Gastrocnemius medialis (tissue), 4 donors: ENCODE results near the gene COG1.

Experiments
- POLR2A ChIP-seq, 2 donors: fragments of 450-650 bp; IDR thresholded peaks; one replicate each; pipeline ENCODE4 v1.6.1; 2017; ENCODE audit warnings: antibody characterized with exemption in 2 of 2, mild to moderate bottlenecking in 2 of 2, moderate library complexity in 2 of 2
- TF ChIP-seq, protein P1 (sequence below), 5 experiments: fragments of 450-650 bp in 3 of 5; fragments of 200-600 bp in 2 of 5; sonication (generic) in 2 of 5; IDR thresholded peaks in 4 of 5; conservative IDR thresholded peaks in 1 of 5; 1 replicate in 4 of 5; 2 replicates in 1 of 5; pipeline ENCODE4 v1.5.1; 2016 to 2019; ENCODE audit warnings: antibody characterized with exemption in 5 of 5, mild to moderate bottlenecking in 3 of 5, moderate library complexity in 3 of 5

DNA sequence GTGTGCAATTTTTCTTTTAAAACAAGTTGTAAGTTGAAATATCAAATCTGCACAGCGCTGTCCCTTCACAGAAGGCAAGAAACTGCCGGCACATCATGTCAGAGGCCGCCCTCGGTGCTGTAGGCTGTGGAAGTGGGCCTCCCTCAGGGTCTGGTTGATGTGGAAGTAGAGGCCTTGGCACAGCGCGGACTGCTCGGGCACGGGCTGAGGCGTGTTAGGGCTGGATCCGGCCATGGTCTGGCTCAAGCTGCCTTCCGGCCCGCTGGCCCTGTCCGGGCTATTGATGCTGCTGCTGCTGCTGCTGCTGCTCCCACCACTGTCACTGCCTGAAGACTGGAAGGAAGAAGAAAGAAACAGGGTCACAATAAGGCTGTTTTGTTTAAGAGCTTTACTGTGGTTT lies 16.6 kb downstream of the COG1 start:
- TF ChIP-seq, protein P1, sequence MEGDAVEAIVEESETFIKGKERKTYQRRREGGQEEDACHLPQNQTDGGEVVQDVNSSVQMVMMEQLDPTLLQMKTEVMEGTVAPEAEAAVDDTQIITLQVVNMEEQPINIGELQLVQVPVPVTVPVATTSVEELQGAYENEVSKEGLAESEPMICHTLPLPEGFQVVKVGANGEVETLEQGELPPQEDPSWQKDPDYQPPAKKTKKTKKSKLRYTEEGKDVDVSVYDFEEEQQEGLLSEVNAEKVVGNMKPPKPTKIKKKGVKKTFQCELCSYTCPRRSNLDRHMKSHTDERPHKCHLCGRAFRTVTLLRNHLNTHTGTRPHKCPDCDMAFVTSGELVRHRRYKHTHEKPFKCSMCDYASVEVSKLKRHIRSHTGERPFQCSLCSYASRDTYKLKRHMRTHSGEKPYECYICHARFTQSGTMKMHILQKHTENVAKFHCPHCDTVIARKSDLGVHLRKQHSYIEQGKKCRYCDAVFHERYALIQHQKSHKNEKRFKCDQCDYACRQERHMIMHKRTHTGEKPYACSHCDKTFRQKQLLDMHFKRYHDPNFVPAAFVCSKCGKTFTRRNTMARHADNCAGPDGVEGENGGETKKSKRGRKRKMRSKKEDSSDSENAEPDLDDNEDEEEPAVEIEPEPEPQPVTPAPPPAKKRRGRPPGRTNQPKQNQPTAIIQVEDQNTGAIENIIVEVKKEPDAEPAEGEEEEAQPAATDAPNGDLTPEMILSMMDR (IDR thresholded peaks at IDR 0.05 in 4 of 5, conservative IDR thresholded peaks at IDR 0.05 in 1 of 5), result no peak
- TF ChIP-seq POLR2A (IDR thresholded peaks at IDR 0.05), result no peak
